ENCODE data around the gene MAGI1. TPM values are rescaled to one million over a fixed set of nuclear protein-coding genes. Genes with fewer than 3 reads are reported as not detected.
"Not testable (repeated sequence)": the region's sequence is repeated elsewhere in the genome, so short reads cannot be mapped to it uniquely, and the experiment has no call there.

MAGI1 gene
- total RNA-seq, 1 experiment from 2014 or later, result 16.9 TPM

- Histone ChIP-seq H3K4me3 (peak overlapping the region; percentile 37), H3K4me1 (peaks cover 9% of the 10 kb centered on the region), H3K36me3 (no peaks in the 10 kb centered on the region), H3K27me3 (no peaks in the 10 kb centered on the region), H3K9me3 (replicated peaks) (no peaks in the 10 kb centered on the region), H3K27ac (peak overlapping the region; percentile 90)
- DNase-seq, result peak; percentile 82 to 93
Observed at GRCh38 chr3:65914032-65914739, 124.5 kb downstream of the MAGI1 start.

- Histone ChIP-seq H3K9me3 (replicated peaks) (no peaks in the 10 kb centered on the region), H3K4me1 (peaks cover 9% of the 10 kb centered on the region), H3K36me3 (no peaks in the 10 kb centered on the region), H3K27me3 (no peaks in the 10 kb centered on the region), H3K4me3 (no peak overlapping the region), H3K27ac (no peak overlapping the region)
- DNase-seq, result no peak
Observed at GRCh38 chr3:65912647-65913046, 126.1 kb downstream of the MAGI1 start.

- Histone ChIP-seq H3K9me3 (replicated peaks) (no peaks in the 10 kb centered on the region), H3K27me3 (no peaks in the 10 kb centered on the region), H3K36me3 (no peaks in the 10 kb centered on the region), H3K27ac (no peak overlapping the region), H3K4me1 (peaks cover 4% of the 10 kb centered on the region), H3K4me3 (no peak overlapping the region)
- no peak for DNase-seq
Observed at GRCh38 chr3:65908588-65908987, 130.1 kb downstream of the MAGI1 start.

- Histone ChIP-seq H3K9me3 (replicated peaks) (no peaks in the 10 kb centered on the region), H3K27me3 (no peaks in the 10 kb centered on the region), H3K36me3 (no peaks in the 10 kb centered on the region), H3K27ac (no peak overlapping the region), H3K4me1 (no peaks in the 10 kb centered on the region), H3K4me3 (no peak overlapping the region)
- DNase-seq, result no peak
Observed at GRCh38 chr3:65907232-65908130, 131.2 kb downstream of the MAGI1 start.

GRCh38 chr3:65905771-65906170, 132.9 kb downstream of the MAGI1 start:
- no peak for DNase-seq
- Histone ChIP-seq H3K9me3 (replicated peaks) (no peaks in the 10 kb centered on the region), H3K27ac (no peak overlapping the region), H3K36me3 (no peaks in the 10 kb centered on the region), H3K4me3 (no peak overlapping the region), H3K4me1 (no peaks in the 10 kb centered on the region), H3K27me3 (no peaks in the 10 kb centered on the region)

- H3K36me3 ChIP-seq, result no peaks in the 10 kb centered on the region
- no peak overlapping the region for H3K4me3 ChIP-seq
- no peak for DNase-seq
- H3K27me3 ChIP-seq, result no peaks in the 10 kb centered on the region
- no peaks in the 10 kb centered on the region for H3K4me1 ChIP-seq
- H3K9me3 ChIP-seq (replicated peaks), result no peaks in the 10 kb centered on the region
- no peak overlapping the region for H3K27ac ChIP-seq
Observed at GRCh38 chr3:65904016-65904415, 134.7 kb downstream of the MAGI1 start.

GRCh38 chr3:65902304-65902793, 136.4 kb downstream of the MAGI1 start:
- no peak overlapping the region for H3K27ac ChIP-seq
- no peaks in the 10 kb centered on the region for H3K36me3 ChIP-seq
- no peaks in the 10 kb centered on the region for H3K9me3 ChIP-seq (replicated peaks)
- no peak for DNase-seq
- no peaks in the 10 kb centered on the region for H3K27me3 ChIP-seq
- H3K4me1 ChIP-seq, result no peaks in the 10 kb centered on the region
- H3K4me3 ChIP-seq, result no peak overlapping the region

- Histone ChIP-seq H3K9me3 (replicated peaks) (no peaks in the 10 kb centered on the region), H3K27me3 (no peaks in the 10 kb centered on the region), H3K36me3 (no peaks in the 10 kb centered on the region), H3K4me1 (no peaks in the 10 kb centered on the region), H3K27ac (no peak overlapping the region), H3K4me3 (no peak overlapping the region)
- DNase-seq, result no peak
Observed at GRCh38 chr3:65901226-65901625, 137.5 kb downstream of the MAGI1 start.

GRCh38 chr3:65899226-65899625, 139.5 kb downstream of the MAGI1 start:
- no peaks in the 10 kb centered on the region for H3K36me3 ChIP-seq
- H3K27me3 ChIP-seq, result no peaks in the 10 kb centered on the region
- H3K4me1 ChIP-seq, result no peaks in the 10 kb centered on the region
- DNase-seq, result no peak
- H3K9me3 ChIP-seq (replicated peaks), result no peaks in the 10 kb centered on the region
- no peak overlapping the region for H3K27ac ChIP-seq
- no peak overlapping the region for H3K4me3 ChIP-seq

- Histone ChIP-seq H3K27ac (no peak overlapping the region), H3K9me3 (replicated peaks) (no peaks in the 10 kb centered on the region), H3K4me3 (no peak overlapping the region), H3K27me3 (no peaks in the 10 kb centered on the region), H3K36me3 (no peaks in the 10 kb centered on the region), H3K4me1 (no peaks in the 10 kb centered on the region)
- no peak for DNase-seq
Observed at GRCh38 chr3:65897766-65898165, 141.0 kb downstream of the MAGI1 start.

GRCh38 chr3:65896321-65896720, 142.4 kb downstream of the MAGI1 start:
- no peak overlapping the region for H3K27ac ChIP-seq
- no peaks in the 10 kb centered on the region for H3K27me3 ChIP-seq
- no peaks in the 10 kb centered on the region for H3K9me3 ChIP-seq (replicated peaks)
- no peaks in the 10 kb centered on the region for H3K4me1 ChIP-seq
- H3K4me3 ChIP-seq, result no peak overlapping the region
- no peaks in the 10 kb centered on the region for H3K36me3 ChIP-seq
- no peak for DNase-seq

GRCh38 chr3:65894679-65895453, 143.9 kb downstream of the MAGI1 start:
- Histone ChIP-seq H3K27me3 (no peaks in the 10 kb centered on the region), H3K9me3 (replicated peaks) (no peaks in the 10 kb centered on the region), H3K36me3 (no peaks in the 10 kb centered on the region), H3K4me3 (no peak overlapping the region), H3K4me1 (no peaks in the 10 kb centered on the region), H3K27ac (no peak overlapping the region)
- no peak for DNase-seq

- no peak for DNase-seq
- H3K27me3 ChIP-seq, result no peaks in the 10 kb centered on the region
- H3K27ac ChIP-seq, result no peak overlapping the region
- H3K36me3 ChIP-seq, result no peaks in the 10 kb centered on the region
- no peaks in the 10 kb centered on the region for H3K9me3 ChIP-seq (replicated peaks)
- H3K4me1 ChIP-seq, result no peaks in the 10 kb centered on the region
- H3K4me3 ChIP-seq, result no peak overlapping the region
Observed at GRCh38 chr3:65894126-65894525, 144.6 kb downstream of the MAGI1 start.

GRCh38 chr3:65893631-65894030, 145.1 kb downstream of the MAGI1 start:
- no peaks in the 10 kb centered on the region for H3K36me3 ChIP-seq
- H3K4me3 ChIP-seq, result no peak overlapping the region
- no peak for DNase-seq
- H3K27ac ChIP-seq, result no peak overlapping the region
- no peaks in the 10 kb centered on the region for H3K9me3 ChIP-seq (replicated peaks)
- no peaks in the 10 kb centered on the region for H3K27me3 ChIP-seq
- 0 out of 2 replicates have a peak, but pooled peaks cover 2% of the 10 kb centered on the region for H3K4me1 ChIP-seq

GRCh38 chr3:65891477-65891876, 147.2 kb downstream of the MAGI1 start:
- not testable (repeated sequence) for H3K4me1 ChIP-seq; H3K9me3 ChIP-seq (replicated peaks); DNase-seq; H3K27me3 ChIP-seq; H3K36me3 ChIP-seq; H3K4me3 ChIP-seq; H3K27ac ChIP-seq

Measured in SJCRH30 (cell line).